Hematopoietic multipotent progenitor cell treated with erythropoietin and hydrocortisone succinate and interleukin-3 and kit ligand, for 17 days (in vitro differentiated cells): ENCODE results near the gene TPRN.

Experiments used
- DNase-seq: peaks from one replicate; pipeline ENCODE4 v3.0.0-alpha.2; 2015; ENCODE audit warnings: low spot score

The TPRN gene

DNA sequence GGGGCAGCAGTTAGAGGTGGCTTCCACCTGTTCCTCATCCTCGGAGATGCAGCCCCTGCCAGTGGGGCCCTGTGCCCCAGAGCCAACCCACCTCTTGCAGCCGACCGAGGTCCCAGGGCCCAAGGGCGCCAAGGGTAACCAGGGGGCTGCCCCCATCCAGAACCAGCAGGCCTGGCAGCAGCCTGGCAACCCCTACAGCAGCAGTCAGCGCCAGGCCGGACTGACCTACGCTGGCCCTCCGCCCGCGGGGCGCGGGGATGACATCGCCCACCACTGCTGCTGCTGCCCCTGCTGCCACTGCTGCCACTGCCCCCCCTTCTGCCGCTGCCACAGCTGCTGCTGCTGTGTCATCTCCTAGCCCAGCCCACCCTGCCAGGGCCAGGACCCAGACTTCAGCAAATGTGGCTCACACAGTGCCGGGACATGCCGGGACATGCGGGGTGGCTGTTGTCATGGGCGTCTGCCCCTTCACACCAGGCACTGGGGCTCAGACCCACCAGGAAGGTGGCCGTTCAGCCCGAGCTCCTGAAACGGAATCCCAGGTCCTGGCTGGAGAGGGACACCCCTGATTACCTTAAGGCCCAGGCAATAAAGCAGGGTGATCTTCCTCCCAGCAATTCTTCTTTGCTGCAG, 25.3 kb upstream of the TPRN start:
- no peak for DNase-seq

GRCh38 chr9:137224830-137225694, 24.5 kb upstream of the TPRN start, which contains the start of gene CYSRT1:
CYSRT1 (plus strand) TSS chr9:137225174; CDS start chr9:137225622, 448 bp downstream.
- DNase-seq: no peak

- DNase-seq: peak; percentile 98
These were observed 22.8 kb upstream of the TPRN start for GRCh38 chr9:137223078-137223970.

DNA sequence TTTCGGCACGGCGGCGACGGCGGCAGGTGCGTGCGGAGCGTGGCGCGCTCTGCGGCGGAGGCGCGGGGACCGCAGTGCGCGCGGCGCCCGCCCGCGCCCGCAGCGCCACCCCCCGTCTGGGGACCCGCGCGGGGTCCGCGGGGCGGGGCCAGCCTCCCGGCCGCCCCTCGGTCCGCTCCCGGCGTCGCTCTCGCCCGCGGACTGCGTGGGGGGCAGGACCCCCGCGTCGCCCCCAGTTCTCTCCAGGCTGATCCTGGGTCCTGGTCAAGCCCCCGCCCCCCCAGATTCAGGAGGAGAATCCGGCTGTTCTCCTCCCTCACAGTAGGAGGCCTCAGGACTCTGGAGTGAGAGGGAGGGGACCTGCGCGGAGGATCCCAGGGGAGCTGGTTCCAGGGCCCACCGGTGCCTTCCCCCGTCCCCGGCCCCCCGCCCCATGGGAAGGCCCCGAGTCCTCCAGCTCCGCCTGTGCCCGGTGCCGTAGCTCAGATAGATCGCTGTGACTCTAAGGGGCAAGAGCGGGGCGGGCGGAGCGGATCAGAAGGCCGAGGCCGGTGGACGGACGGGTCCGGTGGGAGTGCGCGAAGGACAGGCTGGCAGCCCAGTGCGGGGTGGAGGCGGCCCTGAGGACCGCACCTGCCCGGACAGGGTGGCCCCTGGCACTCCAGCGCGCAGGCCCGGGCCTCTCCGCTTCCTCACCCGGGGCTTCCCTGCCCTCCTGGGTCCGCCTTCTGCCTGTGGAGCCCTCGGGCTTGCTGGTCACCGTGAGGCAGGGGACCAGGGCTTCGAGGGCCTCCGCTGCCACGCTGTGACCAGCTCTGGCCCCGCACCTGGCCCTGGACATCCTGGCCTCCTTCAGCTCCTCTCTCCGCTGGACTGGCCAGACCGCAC, 21.9 kb upstream of the TPRN start, which contains the start of gene RNF208:
Gene RNF208 (minus strand): TSS at position 51 of the 888 bp plus-strand sequence. CDS start 1,028 bp downstream, outside the sequence.
- no peak for DNase-seq

GRCh38 chr9:137221506-137222111, 21.1 kb upstream of the TPRN start:
- DNase-seq: no peak

GRCh38 chr9:137221095-137221505, 20.6 kb upstream of the TPRN start:
- DNase-seq: no peak

DNA sequence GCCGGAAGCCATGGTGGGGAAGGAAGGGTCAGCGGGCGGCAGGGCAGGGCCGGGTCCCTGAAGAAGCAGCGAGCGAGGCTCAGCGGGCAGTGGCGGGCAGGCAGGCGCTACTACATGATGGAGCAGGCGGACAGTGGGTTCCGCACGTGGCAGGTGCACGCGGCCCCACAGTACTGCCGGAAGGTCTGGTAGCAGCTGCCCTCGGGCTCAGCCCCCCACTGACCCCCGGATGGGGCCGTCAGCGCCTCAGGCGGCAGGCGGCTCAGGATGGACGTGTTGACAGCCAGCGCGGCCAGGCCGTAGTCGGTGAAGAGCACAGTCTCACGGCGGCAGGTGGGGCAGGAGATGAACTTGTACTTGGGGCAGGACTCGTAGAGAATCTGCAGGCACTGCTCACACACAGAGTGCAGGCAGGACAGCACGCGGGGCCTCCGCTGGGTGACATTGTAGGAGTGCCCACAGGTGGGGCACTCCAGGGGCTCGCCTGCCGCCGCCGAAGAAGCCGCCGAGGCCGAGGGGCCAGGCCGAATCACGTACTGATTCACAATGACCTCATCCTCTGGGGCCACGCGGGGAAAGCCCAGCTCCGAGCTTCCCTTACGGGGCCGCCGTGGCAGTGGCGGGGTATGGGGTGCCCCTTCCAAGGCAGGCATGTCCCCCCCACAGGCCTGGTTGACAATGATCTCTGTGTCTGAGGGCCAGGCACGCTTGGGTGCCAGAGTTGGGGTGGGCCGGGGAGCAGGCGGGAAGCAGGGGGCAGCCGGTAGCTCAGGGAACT, 20.0 kb upstream of the TPRN start:
- DNase-seq: no peak

DNA sequence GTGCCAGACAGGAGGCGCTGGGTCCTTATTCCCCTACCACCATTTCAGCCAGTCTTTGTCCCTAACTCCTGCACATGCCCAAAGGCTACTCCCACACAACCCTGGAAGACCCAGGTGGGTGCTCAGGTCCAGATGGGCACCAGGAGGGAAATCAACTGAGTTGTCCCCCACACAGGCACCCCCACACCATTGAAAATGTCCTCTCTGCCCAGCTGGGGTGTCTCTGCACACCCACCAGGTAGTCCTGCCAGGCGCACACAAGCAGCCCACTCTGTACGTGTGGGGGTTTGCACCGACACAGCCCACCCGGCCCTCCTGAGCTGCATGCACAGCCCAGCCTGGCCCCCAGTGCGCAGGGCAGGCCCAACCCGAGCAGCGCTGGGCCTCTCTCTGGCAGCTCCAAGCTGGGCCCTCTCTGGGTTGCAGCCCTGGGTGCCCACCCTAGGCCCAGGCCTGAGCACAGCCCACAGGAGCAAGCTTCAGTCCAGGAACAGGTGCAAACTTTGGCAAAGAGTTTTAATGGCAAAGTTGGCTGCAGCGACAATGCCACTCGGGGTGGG, 19.3 kb upstream of the TPRN start:
- no peak for DNase-seq

GRCh38 chr9:137218754-137219271, 18.3 kb upstream of the TPRN start:
- peak; percentile 84 for DNase-seq

GRCh38 chr9:137218212-137218753, 17.7 kb upstream of the TPRN start:
- DNase-seq: no peak

DNA sequence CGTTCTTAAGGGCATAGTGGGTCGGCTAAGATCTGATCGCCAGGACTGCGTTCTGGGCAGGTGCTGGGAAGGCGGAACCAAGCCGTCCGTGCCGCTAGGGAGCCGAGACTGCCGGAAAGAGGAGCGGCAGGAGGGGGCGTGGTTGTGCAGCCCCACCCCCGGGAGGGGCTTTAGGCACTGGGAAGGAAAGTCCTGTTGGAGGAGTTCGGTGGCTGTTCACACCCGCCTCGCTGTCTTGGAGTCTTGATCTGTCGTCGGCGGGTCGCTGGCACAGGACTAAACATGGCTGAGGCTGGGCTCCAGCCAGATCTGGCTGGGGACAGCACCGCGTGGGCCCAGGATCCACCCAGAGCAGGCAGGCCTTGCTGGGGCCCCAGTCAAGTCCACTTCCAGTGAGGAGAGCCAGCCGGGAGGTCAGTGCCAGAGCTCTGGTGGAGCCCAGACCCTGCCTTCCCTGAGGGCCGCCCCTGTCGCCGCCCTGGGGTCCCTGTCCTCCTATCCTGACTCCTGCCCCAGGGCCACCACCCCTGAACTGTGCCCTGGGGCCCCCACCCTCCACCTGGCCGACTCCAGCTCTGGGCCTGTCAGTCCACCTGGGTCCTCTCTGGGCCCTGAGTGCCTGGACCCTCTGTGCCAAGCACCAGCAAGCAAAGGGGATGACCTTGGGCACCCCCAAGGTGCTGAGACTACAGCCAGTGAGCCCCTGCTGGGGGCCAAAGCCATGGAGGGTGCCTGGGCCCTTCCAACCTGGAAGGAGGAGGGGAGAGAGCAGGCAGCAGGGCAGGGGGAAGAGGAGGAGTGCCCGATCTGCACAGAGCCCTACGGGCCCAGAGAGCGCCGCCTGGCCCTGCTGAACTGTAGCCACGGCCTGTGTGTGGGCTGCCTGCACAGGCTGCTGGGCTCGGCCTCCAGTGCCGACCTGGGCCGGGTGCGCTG, 17.0 kb upstream of the TPRN start:
- peak; percentile 31 for DNase-seq

DNA sequence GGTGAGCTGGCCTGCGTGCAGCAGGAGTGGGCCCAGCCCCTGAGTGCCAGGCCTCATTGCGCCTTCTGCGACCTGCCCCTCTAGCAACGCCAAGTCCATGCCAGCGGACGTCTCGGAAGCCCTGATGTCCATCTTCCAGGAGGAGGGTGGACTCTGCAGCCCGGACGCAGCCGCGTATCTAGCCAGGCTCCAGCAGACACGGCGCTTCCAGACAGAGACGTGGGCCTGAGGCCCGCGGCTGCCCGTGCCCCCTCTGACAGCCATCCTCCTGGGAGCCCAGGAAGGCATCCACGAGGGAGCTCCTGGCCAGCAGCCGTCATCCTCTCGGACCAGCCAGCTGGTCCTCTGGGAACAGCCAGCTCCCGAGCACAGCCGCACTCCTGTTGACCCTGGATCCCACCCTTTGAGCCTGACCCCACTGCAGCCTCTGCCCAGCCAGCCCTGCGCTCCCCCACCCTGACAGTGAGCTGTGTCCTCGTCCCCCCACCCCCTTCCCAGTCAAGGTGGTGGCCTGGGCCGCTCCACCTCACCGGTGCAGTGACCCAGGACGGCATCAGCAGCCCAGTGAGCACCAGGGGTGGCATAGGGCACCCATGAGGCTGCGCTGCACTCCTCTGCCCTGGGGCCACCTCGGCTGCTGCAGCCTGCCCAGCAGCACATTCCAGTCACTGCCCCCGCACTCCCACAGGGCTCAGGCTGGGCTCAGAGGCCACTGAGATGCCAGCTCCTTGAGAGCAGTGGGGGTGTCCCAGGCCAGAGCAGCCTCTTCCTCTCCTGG, 15.8 kb upstream of the TPRN start:
- DNase-seq: no peak

- no peak for DNase-seq
These were observed 14.8 kb upstream of the TPRN start for GRCh38 chr9:137215196-137215986.

GRCh38 chr9:137214620-137215019, 14.1 kb upstream of the TPRN start:
- DNase-seq: no peak

DNA sequence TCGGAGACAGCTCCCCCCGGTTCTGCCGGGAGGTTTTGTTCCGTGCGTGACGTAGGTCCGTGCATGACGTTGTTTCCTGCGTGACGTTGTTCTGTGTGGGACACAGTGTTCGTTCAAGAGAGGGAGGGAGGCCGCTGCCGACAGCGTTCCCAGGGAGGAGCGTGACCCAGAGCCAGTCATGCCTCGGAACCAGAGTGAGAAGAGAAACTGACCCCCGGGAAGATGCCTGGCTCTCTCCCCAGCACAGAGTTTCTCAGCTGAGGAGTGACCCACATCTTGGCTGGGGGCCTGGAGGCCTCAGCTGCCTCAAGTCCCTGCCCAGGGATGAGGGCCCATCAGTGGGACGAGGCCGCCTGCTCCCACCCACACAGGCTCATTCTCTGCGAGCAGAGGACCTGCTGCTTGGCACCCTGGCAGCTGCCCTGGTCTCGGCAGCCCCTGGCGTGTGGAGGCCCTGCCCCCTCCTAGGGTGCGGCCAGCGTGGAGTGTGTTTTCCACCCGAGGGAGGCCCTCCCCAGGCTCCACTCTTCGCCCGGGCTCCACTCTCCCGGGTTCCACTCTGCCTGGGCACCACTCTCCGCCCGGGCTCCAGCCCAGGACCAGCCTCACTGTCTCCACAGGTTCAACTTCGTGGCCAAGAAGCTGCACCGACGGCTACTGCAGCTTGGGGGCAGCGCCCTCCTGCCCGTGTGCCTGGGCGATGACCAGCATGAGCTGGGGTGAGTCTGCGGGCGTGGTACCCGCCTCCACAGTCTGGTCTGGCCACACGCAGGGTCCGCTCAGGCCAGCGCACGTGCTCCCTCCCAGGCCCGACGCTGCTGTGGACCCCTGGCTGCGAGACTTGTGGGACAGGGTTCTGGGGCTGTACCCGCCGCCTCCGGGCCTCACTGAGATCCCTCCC, 12.9 kb upstream of the TPRN start:
- peak; percentile 39 for DNase-seq
